ENCODE results near the gene METTL5.
"Not testable (repeated sequence)": the region's sequence is repeated elsewhere in the genome, so short reads cannot be mapped to it uniquely, and the experiment has no call there.

Gene METTL5

GRCh38 chr2:169822036-169822435 is 2.7 kb downstream of the METTL5 start:
- DNase-seq (ENCODE audit: low read depth in 1 of 2, low spot score in 1 of 2), result no peak
- Histone ChIP-seq H3K4me3 (replicated peaks; ENCODE audit: insufficient read depth, low read length) (no peak overlapping the region), H3K27me3 (ENCODE audit: insufficient read depth, poor library complexity, severe bottlenecking) (no peaks in the 10 kb centered on the region), H3K27ac (replicated peaks) (no peak overlapping the region)
- TF ChIP-seq, protein P1, sequence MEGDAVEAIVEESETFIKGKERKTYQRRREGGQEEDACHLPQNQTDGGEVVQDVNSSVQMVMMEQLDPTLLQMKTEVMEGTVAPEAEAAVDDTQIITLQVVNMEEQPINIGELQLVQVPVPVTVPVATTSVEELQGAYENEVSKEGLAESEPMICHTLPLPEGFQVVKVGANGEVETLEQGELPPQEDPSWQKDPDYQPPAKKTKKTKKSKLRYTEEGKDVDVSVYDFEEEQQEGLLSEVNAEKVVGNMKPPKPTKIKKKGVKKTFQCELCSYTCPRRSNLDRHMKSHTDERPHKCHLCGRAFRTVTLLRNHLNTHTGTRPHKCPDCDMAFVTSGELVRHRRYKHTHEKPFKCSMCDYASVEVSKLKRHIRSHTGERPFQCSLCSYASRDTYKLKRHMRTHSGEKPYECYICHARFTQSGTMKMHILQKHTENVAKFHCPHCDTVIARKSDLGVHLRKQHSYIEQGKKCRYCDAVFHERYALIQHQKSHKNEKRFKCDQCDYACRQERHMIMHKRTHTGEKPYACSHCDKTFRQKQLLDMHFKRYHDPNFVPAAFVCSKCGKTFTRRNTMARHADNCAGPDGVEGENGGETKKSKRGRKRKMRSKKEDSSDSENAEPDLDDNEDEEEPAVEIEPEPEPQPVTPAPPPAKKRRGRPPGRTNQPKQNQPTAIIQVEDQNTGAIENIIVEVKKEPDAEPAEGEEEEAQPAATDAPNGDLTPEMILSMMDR (IDR thresholded peaks at IDR 0.05; ENCODE audit: insufficient read depth, low read length), result no peak
- no peak for TF ChIP-seq SPI1 (IDR thresholded peaks at IDR 0.05; ENCODE audit: borderline replicate concordance, low read depth)
- TF ChIP-seq, protein P2, sequence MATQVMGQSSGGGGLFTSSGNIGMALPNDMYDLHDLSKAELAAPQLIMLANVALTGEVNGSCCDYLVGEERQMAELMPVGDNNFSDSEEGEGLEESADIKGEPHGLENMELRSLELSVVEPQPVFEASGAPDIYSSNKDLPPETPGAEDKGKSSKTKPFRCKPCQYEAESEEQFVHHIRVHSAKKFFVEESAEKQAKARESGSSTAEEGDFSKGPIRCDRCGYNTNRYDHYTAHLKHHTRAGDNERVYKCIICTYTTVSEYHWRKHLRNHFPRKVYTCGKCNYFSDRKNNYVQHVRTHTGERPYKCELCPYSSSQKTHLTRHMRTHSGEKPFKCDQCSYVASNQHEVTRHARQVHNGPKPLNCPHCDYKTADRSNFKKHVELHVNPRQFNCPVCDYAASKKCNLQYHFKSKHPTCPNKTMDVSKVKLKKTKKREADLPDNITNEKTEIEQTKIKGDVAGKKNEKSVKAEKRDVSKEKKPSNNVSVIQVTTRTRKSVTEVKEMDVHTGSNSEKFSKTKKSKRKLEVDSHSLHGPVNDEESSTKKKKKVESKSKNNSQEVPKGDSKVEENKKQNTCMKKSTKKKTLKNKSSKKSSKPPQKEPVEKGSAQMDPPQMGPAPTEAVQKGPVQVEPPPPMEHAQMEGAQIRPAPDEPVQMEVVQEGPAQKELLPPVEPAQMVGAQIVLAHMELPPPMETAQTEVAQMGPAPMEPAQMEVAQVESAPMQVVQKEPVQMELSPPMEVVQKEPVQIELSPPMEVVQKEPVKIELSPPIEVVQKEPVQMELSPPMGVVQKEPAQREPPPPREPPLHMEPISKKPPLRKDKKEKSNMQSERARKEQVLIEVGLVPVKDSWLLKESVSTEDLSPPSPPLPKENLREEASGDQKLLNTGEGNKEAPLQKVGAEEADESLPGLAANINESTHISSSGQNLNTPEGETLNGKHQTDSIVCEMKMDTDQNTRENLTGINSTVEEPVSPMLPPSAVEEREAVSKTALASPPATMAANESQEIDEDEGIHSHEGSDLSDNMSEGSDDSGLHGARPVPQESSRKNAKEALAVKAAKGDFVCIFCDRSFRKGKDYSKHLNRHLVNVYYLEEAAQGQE (IDR thresholded peaks at IDR 0.05; ENCODE audit: insufficient replicate concordance, low read depth), result no peak
- TF ChIP-seq GABPA (IDR thresholded peaks at IDR 0.05; ENCODE audit: low read depth), result no peak
- no peak for TF ChIP-seq POLR2AphosphoS5 (IDR thresholded peaks at IDR 0.05; ENCODE audit: low read depth)

- not testable (repeated sequence) for H3K27ac ChIP-seq (replicated peaks); DNase-seq (ENCODE audit: low read depth in 1 of 2, low spot score in 1 of 2); H3K4me3 ChIP-seq (replicated peaks; ENCODE audit: insufficient read depth, low read length); H3K27me3 ChIP-seq (ENCODE audit: insufficient read depth, poor library complexity, severe bottlenecking)
These were observed 4.6 kb downstream of the METTL5 start for GRCh38 chr2:169820101-169820500.

GRCh38 chr2:169819106-169819505 is 5.6 kb downstream of the METTL5 start:
- H3K27me3 ChIP-seq (ENCODE audit: insufficient read depth, poor library complexity, severe bottlenecking), result no peaks in the 10 kb centered on the region
- TF ChIP-seq, protein P2 (IDR thresholded peaks at IDR 0.05; ENCODE audit: insufficient replicate concordance, low read depth), result no peak
- TF ChIP-seq SPI1 (IDR thresholded peaks at IDR 0.05; ENCODE audit: borderline replicate concordance, low read depth) (no peak), GABPA (IDR thresholded peaks at IDR 0.05; ENCODE audit: low read depth) (no peak), POLR2AphosphoS5 (IDR thresholded peaks at IDR 0.05; ENCODE audit: low read depth) (no peak)
- TF ChIP-seq, protein P1 (IDR thresholded peaks at IDR 0.05; ENCODE audit: insufficient read depth, low read length), result no peak
- H3K27ac ChIP-seq (replicated peaks), result no peak overlapping the region
- H3K4me3 ChIP-seq (replicated peaks; ENCODE audit: insufficient read depth, low read length), result no peak overlapping the region
- DNase-seq (ENCODE audit: low read depth in 1 of 2, low spot score in 1 of 2), result no peak

DNA sequence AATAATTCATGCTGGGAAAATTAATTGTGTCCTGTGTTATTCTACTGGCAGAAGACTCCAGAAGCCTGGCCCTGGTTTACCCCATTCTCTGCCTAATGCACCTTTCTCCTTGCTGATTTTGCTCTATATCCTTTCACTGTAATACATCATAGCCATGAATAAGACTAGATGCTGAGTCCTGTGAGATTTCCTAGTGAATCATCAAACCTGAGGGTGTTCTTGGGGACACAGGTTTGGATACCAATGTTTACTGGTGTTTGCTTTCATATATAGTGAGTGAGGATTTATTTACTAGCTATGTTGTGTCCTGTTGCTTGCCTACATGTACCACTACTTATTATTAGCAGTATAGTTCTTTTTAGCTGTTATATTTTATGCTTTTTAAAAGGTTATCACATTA is 6.5 kb downstream of the METTL5 start:
- Histone ChIP-seq H3K27me3 (ENCODE audit: insufficient read depth, poor library complexity, severe bottlenecking) (no peaks in the 10 kb centered on the region), H3K4me3 (replicated peaks; ENCODE audit: insufficient read depth, low read length) (no peak overlapping the region), H3K27ac (replicated peaks) (no peak overlapping the region)
- no peak for TF ChIP-seq SPI1 (IDR thresholded peaks at IDR 0.05; ENCODE audit: borderline replicate concordance, low read depth)
- no peak for TF ChIP-seq POLR2AphosphoS5 (IDR thresholded peaks at IDR 0.05; ENCODE audit: low read depth)
- TF ChIP-seq, protein P1 (IDR thresholded peaks at IDR 0.05; ENCODE audit: insufficient read depth, low read length), result no peak
- no peak for TF ChIP-seq GABPA (IDR thresholded peaks at IDR 0.05; ENCODE audit: low read depth)
- TF ChIP-seq, protein P2 (IDR thresholded peaks at IDR 0.05; ENCODE audit: insufficient replicate concordance, low read depth), result no peak
- DNase-seq (ENCODE audit: low read depth in 1 of 2, low spot score in 1 of 2), result no peak

- not testable (repeated sequence) for H3K4me3 ChIP-seq (replicated peaks; ENCODE audit: insufficient read depth, low read length); H3K27me3 ChIP-seq (ENCODE audit: insufficient read depth, poor library complexity, severe bottlenecking); DNase-seq (ENCODE audit: low read depth in 1 of 2, low spot score in 1 of 2); H3K27ac ChIP-seq (replicated peaks)
These were observed 7.3 kb downstream of the METTL5 start for GRCh38 chr2:169817369-169817768.

DNA sequence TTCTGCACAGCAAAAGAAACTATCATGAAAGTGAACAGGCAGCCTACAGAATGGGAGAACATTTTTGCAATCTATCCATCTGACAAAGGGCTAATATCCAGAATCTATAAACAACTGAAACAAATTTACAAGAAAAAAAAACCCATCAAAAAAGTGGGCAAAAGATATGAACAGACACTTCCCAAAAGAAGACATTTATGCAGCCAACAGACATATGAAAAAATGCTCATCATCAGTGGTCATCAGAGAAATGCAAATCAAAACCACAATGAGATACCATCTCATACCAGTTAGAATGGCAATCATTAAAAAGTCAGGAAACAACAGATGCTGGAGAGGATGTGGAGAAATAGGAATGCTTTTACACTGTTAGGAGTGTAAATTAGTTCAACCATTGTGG is 7.7 kb downstream of the METTL5 start:
- DNase-seq (ENCODE audit: low read depth in 1 of 2, low spot score in 1 of 2); H3K27ac ChIP-seq (replicated peaks); H3K27me3 ChIP-seq (ENCODE audit: insufficient read depth, poor library complexity, severe bottlenecking); H3K4me3 ChIP-seq (replicated peaks; ENCODE audit: insufficient read depth, low read length): not testable (repeated sequence)

Measured in HL-60 (cell line).